ENCODE measurements around the gene ACOT7.
"Not testable (repeated sequence)": the region's sequence is repeated elsewhere in the genome, so short reads cannot be mapped to it uniquely, and the experiment has no call there.

Gene ACOT7

DNA sequence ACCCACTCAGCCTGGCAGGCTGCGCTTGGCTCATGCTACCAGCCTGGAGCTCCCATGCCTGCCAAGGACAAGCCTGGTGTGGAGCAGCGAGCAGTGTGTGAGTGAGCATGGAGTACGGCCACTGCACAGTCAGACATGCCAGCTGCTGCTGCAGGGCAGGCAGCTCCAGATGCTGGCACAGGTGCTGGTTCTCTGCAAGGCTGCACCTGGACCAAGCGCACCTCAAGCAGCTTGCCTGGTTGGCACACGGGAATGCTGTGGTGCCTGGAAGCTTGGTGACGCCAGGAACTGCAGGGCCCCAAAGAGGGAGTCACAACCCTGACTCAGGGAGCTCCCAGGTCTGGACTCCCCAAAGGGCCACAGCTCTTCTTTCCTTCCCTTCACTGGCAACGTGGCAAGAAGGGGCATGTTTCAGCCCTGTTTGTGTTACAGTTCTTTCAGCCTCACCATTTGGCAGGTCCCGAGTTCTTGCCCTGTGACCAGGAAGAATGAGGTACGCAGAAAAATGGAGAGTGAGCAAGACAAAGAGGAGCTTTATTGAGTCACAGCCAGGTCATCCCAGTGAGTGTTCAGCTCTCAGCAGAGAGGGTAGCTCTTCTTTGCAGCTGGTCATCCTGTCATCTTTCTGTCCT, 26.1 kb downstream of the ACOT7 start:
- H3K27ac ChIP-seq = no peak overlapping the region
- H3K9me3 ChIP-seq = no peaks in the 10 kb centered on the region
- H3K4me3 ChIP-seq (ENCODE audit: low read depth in 1 of 2, low read length in 1 of 2) = no peak overlapping the region
- no peaks in the 10 kb centered on the region for H3K4me1 ChIP-seq (ENCODE audit: control insufficient read depth in 1 of 2, insufficient read depth in 1 of 2, low read depth in 1 of 2, low read length in 1 of 2)
- no peaks in the 10 kb centered on the region for H3K27me3 ChIP-seq
- TF ChIP-seq, protein P1, sequence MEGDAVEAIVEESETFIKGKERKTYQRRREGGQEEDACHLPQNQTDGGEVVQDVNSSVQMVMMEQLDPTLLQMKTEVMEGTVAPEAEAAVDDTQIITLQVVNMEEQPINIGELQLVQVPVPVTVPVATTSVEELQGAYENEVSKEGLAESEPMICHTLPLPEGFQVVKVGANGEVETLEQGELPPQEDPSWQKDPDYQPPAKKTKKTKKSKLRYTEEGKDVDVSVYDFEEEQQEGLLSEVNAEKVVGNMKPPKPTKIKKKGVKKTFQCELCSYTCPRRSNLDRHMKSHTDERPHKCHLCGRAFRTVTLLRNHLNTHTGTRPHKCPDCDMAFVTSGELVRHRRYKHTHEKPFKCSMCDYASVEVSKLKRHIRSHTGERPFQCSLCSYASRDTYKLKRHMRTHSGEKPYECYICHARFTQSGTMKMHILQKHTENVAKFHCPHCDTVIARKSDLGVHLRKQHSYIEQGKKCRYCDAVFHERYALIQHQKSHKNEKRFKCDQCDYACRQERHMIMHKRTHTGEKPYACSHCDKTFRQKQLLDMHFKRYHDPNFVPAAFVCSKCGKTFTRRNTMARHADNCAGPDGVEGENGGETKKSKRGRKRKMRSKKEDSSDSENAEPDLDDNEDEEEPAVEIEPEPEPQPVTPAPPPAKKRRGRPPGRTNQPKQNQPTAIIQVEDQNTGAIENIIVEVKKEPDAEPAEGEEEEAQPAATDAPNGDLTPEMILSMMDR (IDR thresholded peaks at IDR 0.05) = no peak
- no peaks in the 10 kb centered on the region for H3K36me3 ChIP-seq

DNA sequence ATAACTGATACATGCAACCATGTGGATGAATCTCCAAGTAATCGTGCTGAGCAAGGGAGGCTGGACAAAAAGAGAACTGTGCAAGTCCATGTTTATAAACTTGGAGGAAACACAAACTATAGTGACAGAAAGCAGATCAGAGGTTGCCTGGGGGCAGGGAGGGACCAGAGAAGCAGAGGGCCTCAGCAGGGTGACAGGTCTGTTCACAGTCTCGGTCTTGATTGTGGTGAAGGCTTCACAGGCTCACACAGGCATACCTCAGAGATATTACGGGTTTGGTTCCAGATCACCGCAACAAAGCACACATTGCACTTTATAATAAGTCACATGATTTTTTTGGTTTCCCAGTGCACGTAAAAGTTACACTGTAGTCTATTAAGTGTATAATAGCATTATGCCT, 28.5 kb downstream of the ACOT7 start:
- Histone ChIP-seq H3K4me1 (ENCODE audit: control insufficient read depth in 1 of 2, insufficient read depth in 1 of 2, low read depth in 1 of 2, low read length in 1 of 2) (no peaks in the 10 kb centered on the region), H3K36me3 (no peaks in the 10 kb centered on the region), H3K4me3 (ENCODE audit: low read depth in 1 of 2, low read length in 1 of 2) (no peak overlapping the region), H3K9me3 (no peaks in the 10 kb centered on the region), H3K27me3 (no peaks in the 10 kb centered on the region), H3K27ac (no peak overlapping the region)
- TF ChIP-seq, protein P1 (IDR thresholded peaks at IDR 0.05) = no peak

DNA sequence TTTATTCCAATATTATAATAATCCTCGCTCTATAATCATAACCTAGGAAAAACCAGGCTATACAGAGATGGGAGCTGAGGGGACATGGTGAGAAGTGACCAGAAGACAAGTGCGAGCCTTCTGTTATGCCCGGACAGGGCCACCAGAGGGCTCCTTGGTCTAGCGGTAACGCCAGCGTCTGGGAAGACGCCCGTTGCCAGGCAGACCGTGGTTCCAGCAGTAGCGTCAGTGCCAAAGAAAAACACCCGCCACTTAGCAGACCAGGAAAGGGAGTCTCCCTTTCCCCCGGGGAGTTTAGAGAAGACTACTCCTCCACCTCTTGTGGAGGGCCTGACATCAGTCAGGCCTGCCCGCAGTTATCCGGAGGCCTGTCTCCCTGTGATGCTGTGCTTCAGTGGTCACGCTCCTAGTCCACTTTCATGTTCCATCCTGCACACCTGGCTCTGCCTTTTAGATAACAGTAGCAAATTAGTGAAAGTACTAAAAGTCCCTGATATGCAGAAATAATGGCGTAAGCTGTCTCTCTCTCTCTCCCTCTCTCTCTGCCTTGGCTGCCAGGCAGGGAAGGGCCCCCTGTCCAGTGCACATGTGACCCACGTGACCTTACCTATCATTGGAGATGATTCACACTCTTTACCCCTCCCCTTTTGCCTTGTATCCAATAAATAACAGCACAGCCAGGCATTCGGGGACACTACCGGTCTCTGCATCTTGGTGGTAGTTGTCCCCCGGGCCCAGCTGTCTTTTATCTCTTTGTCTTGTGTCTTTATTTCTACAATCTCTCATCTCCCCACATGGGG, 30.3 kb downstream of the ACOT7 start:
- not testable (repeated sequence) for H3K27ac ChIP-seq; H3K4me3 ChIP-seq (ENCODE audit: low read depth in 1 of 2, low read length in 1 of 2); H3K36me3 ChIP-seq; H3K4me1 ChIP-seq (ENCODE audit: control insufficient read depth in 1 of 2, insufficient read depth in 1 of 2, low read depth in 1 of 2, low read length in 1 of 2); H3K9me3 ChIP-seq
- H3K27me3 ChIP-seq = peaks cover 16% of the 10 kb centered on the region

DNA sequence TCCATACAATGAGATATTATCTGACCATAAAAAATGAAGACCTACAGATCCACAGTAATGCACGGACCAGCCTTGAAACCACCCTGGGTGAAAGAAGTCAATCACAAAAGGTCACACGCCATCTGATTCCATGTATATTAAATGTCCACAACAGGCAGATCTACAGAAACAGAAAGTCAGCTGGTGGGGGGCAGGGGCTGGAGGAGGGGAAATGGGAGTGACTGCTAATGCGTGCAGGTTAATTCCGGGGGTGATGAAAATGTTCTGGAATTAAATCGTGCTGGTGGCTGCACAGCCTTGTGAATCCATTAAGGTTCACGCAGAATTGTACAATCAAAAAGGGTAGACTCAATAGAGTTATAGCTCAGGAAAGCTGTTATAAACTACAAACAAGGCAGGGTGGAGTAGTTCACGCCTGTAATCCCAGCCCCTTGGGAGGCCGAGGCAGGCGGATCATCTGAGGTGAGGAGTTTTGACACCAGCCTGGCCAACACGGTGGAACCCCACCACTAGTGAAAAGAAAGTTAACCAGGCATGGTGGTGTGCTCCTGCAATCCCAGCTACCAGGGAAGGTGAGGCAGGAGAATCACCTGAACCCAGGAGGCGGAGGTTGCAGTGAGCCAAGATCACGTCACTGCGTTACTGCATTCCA, 32.3 kb downstream of the ACOT7 start:
- Histone ChIP-seq H3K4me1 (ENCODE audit: control insufficient read depth in 1 of 2, insufficient read depth in 1 of 2, low read depth in 1 of 2, low read length in 1 of 2) (no peaks in the 10 kb centered on the region), H3K9me3 (no peaks in the 10 kb centered on the region), H3K4me3 (ENCODE audit: low read depth in 1 of 2, low read length in 1 of 2) (no peak overlapping the region), H3K27ac (no peak overlapping the region), H3K27me3 (peaks cover 19% of the 10 kb centered on the region), H3K36me3 (no peaks in the 10 kb centered on the region)
- TF ChIP-seq, protein P1 (IDR thresholded peaks at IDR 0.05) = no peak

DNA sequence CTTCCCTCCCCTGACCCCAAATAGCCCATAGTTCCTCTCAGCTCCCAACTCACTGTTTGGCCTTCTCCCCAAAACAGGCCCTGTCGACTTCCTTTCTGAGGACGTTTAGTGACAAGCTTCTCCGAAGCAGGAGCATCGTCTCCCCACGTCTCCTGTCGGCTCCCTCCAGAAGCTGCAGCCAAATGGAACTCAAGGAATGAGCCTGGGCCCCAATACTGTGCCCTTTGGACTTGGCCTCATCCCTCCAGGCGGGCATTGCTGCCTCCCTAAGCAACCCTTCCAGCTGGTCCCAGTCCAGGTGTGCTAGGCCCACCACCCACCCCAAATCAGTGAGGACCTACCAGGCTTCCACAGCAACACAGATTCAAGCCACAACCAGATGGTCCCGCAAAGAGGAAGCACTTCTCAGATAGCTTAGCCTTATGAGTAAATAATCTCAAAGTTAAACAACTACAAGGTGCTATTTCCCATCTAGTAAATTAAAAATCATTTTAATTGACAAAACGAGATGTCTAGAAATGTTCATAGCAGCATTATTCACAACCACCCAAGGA, 33.0 kb downstream of the ACOT7 start:
- no peak overlapping the region for H3K27ac ChIP-seq
- TF ChIP-seq, protein P1 (IDR thresholded peaks at IDR 0.05) = no peak
- H3K9me3 ChIP-seq = no peaks in the 10 kb centered on the region
- H3K27me3 ChIP-seq = peaks cover 19% of the 10 kb centered on the region
- H3K4me1 ChIP-seq (ENCODE audit: control insufficient read depth in 1 of 2, insufficient read depth in 1 of 2, low read depth in 1 of 2, low read length in 1 of 2) = no peaks in the 10 kb centered on the region
- H3K4me3 ChIP-seq (ENCODE audit: low read depth in 1 of 2, low read length in 1 of 2) = no peak overlapping the region
- no peaks in the 10 kb centered on the region for H3K36me3 ChIP-seq
